ENCODE measurements around the gene CHD9NB. TPM values are rescaled to one million over a fixed set of nuclear protein-coding genes. Genes with fewer than 3 reads are reported as not detected.
"Not testable (repeated sequence)": the region's sequence is repeated elsewhere in the genome, so short reads cannot be mapped to it uniquely, and the experiment has no call there.

CHD9NB gene
- total RNA-seq, 1 experiment from 2014 or later: 6.4 TPM

DNA sequence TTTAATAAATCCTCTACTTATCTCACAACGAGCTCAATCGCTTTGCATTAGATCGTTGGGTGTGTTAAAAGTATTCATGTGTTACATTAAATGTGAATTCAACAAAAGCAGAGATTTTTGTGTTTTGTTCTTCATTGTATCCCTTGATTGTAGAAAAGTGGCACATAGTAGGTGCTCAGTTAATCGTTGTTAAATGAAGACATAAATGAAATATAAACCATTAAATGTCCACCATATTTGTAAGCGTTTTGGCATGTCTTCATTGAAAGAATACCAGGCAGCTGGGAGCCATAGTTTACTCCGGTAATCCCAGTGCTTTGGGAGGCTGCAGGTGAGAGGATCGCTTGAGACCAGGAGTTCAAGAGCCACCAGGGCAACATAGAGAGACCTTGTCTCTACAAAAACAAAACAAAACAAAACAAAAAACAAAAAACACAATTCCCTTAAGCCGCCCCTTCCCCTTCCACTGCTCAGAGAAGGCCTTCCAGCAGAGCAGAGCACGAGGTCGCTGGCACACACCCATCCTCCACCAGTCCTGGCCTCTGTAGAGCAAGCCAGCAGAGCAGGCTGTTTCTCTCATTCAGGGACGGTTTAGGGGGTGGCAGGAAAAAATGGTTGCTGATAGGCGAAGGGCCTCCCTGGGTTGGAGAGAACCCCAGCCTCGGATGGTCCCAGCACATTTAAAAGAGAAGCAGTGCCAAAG is 1.4 kb upstream of the CHD9NB start:
- intact Hi-C loops (cut with micrococcal nuclease; ENCODE audit: unreplicated experiment): loop anchor here (2.0 to 5.0 kb wide), 3 partner anchors 45 to 448 kb away; partner anchors contain the start of gene AKTIP
- TSS peak; percentile 84 for BruUV-seq (replicated peaks)
- peak; percentile 40 for DNase-seq

DNA sequence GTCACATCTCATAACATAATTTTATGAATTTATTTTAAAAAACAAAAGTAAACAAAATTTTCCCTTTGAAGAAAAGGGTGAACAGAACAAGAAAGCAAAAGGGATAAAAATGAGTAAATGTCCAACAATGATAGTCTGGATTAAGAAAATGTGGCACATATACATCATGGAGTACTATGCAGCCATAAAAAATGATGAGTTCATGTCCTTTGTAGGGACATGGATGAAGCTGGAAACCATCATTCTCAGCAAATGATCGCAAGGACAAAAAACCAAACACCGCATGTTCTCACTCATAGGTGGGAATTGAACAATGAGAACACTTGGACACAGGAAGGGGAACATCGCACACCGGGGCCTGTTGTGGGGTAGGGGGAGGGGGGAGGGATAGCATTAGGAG is 1.4 kb downstream of the CHD9NB start:
- H3K4me3 Mint-ChIP-seq (ENCODE audit: low read depth, unreplicated experiment); CTCF ChIA-PET; DNase-seq; H3K27ac Mint-ChIP-seq (ENCODE audit: unreplicated experiment); BruUV-seq (replicated peaks); H3K9me3 Mint-ChIP-seq (ENCODE audit: low read depth, unreplicated experiment); H3K27me3 Mint-ChIP-seq (ENCODE audit: unreplicated experiment): not testable (repeated sequence)
- Mint-ChIP-seq H3K4me1 (ENCODE audit: low read depth, unreplicated experiment) (peaks cover 36% of the 10 kb centered on the region), H3K36me3 (ENCODE audit: insufficient read depth, unreplicated experiment) (peaks cover 32% of the 10 kb centered on the region)
- intact Hi-C loops (cut with micrococcal nuclease; ENCODE audit: unreplicated experiment): loop anchor here (5.0 kb wide), 1 partner anchor 451 kb away; the partner anchor contains the start of gene AKTIP

More for the DNA sequence above, 1.4 kb upstream of the CHD9NB start:
- no peaks in the 10 kb centered on the region for H3K9me3 Mint-ChIP-seq (ENCODE audit: low read depth, unreplicated experiment)
- peaks cover 32% of the 10 kb centered on the region for H3K36me3 Mint-ChIP-seq (ENCODE audit: insufficient read depth, unreplicated experiment)
- peak overlapping the region; percentile 93 for H3K27ac Mint-ChIP-seq (ENCODE audit: unreplicated experiment)
- peaks cover 29% of the 10 kb centered on the region for H3K4me1 Mint-ChIP-seq (ENCODE audit: low read depth, unreplicated experiment)
- peak overlapping the region; percentile 89 for H3K4me3 Mint-ChIP-seq (ENCODE audit: low read depth, unreplicated experiment)
- CTCF ChIA-PET: interaction anchor here (0.6 to 2.9 kb wide), 10 partner anchors 10 to 229 kb away, joined by 3 to 20 read pairs (median 4); no protein-coding TSS in a partner anchor
- TF ChIP-seq, protein P1, sequence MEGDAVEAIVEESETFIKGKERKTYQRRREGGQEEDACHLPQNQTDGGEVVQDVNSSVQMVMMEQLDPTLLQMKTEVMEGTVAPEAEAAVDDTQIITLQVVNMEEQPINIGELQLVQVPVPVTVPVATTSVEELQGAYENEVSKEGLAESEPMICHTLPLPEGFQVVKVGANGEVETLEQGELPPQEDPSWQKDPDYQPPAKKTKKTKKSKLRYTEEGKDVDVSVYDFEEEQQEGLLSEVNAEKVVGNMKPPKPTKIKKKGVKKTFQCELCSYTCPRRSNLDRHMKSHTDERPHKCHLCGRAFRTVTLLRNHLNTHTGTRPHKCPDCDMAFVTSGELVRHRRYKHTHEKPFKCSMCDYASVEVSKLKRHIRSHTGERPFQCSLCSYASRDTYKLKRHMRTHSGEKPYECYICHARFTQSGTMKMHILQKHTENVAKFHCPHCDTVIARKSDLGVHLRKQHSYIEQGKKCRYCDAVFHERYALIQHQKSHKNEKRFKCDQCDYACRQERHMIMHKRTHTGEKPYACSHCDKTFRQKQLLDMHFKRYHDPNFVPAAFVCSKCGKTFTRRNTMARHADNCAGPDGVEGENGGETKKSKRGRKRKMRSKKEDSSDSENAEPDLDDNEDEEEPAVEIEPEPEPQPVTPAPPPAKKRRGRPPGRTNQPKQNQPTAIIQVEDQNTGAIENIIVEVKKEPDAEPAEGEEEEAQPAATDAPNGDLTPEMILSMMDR (IDR thresholded peaks at IDR 0.05; ENCODE audit: unreplicated experiment): no peak
- H3K27me3 Mint-ChIP-seq (ENCODE audit: unreplicated experiment): no peaks in the 10 kb centered on the region

DNA sequence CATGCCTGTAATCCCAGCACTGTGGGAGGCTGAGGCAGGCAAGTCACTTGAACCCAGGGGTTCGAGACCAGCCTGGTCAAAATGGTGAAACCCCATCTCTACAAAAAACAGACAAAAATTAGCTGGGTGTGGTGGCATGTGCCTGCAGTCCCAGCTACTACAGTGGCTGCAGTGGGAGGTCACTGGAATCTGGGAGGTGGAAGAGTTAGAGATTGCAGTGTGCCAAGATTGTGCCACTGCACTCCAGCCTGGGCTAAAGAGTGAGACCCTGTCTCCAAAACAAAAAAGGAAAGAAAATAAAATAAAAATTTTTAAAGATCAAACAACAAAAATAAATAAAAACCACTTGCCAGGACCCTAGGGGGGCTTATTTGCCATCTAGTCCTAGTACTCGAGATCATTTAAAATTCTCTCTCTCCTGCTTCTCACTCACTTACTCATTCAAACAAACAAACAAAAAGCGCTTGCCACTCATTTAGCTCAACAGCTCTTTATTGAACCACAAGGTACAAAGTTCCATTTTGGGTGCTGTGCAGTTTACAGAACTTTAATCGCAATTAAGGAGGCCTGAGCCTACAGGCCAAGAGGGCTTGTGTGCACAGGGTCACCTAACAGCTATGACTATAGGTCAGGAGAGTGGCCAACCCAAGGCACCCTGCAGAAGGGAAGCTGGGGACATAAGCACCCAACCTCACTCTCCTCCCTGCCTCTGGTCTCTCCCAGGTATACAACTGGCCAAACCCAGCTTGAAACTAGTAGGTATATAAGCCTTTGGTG is 4.4 kb downstream of the CHD9NB start:
- H3K9me3 Mint-ChIP-seq (ENCODE audit: low read depth, unreplicated experiment): no peaks in the 10 kb centered on the region
- H3K27me3 Mint-ChIP-seq (ENCODE audit: unreplicated experiment): no peaks in the 10 kb centered on the region
- H3K4me1 Mint-ChIP-seq (ENCODE audit: low read depth, unreplicated experiment): peaks cover 51% of the 10 kb centered on the region
- DNase-seq: no peak
- TF ChIP-seq, protein P1 (IDR thresholded peaks at IDR 0.05; ENCODE audit: unreplicated experiment): no peak
- peaks cover 21% of the 10 kb centered on the region for H3K36me3 Mint-ChIP-seq (ENCODE audit: insufficient read depth, unreplicated experiment)
- CTCF ChIA-PET: interaction anchor here (0.7 to 1.1 kb wide), 2 partner anchors 10 to 136 kb away, joined by 3 read pairs; no protein-coding TSS in a partner anchor
- no TSS peak for BruUV-seq (replicated peaks)
- intact Hi-C loops (cut with micrococcal nuclease; ENCODE audit: unreplicated experiment): no loop called here
- no peak overlapping the region for H3K4me3 Mint-ChIP-seq (ENCODE audit: low read depth, unreplicated experiment)
- H3K27ac Mint-ChIP-seq (ENCODE audit: unreplicated experiment): peak overlapping the region; percentile 66

DNA sequence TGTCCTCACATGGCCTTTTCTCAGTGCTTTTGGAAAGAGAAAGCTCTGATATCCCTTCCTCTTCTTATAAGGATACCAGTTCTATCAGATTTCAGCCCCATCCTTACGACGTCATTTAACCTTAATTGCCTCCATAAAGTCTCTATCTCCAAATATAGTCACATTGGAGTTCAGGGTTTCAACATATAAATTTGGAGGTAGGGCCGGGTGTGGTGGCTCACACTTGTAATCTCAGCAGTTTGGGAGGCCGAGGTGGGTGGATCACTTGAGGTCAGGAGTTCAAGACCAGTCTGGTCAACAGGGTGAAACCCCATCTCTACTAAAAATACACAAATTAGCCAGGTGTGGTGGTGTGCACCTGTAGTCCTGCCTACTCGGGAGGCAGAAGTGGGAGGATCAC is 5.2 kb downstream of the CHD9NB start:
- Mint-ChIP-seq H3K4me1 (ENCODE audit: low read depth, unreplicated experiment) (peaks cover 51% of the 10 kb centered on the region), H3K27ac (ENCODE audit: unreplicated experiment) (peak overlapping the region; percentile 66), H3K36me3 (ENCODE audit: insufficient read depth, unreplicated experiment) (peaks cover 13% of the 10 kb centered on the region)
- H3K4me3 Mint-ChIP-seq (ENCODE audit: low read depth, unreplicated experiment); DNase-seq; CTCF ChIA-PET; H3K9me3 Mint-ChIP-seq (ENCODE audit: low read depth, unreplicated experiment); H3K27me3 Mint-ChIP-seq (ENCODE audit: unreplicated experiment); intact Hi-C loops (cut with micrococcal nuclease; ENCODE audit: unreplicated experiment); BruUV-seq (replicated peaks): not testable (repeated sequence)

Data from Calu3 (cell line).